ENCODE data around the gene DDR1. TPM values are rescaled to one million over a fixed set of nuclear protein-coding genes. Genes with fewer than 3 reads are reported as not detected.

DDR1 gene
- total RNA-seq, 1 experiment from 2014 or later = 108 TPM

DNA sequence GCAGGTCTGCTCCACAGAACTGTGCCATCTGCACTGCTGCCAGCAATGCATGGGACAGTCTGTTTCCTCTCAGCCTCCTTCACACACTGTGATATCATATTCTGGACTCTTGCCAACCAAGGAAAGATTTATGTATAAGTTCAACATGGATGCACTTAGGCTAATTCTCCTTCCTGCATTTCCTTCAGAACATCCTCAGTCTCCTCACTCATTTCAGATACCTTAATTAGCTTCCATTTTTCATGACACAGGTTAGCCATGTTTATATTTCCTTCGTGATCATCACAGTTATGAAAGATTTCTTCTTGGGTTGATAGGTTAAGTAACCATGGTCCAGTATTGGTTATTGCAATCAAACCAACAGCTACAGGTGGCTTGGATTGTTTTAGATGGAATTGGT is 46.4 kb upstream of the DDR1 start:
- Histone ChIP-seq H3K79me2 (ENCODE audit: low read length) (no peaks in the 10 kb centered on the region), H2AFZ (ENCODE audit: low read length) (no peak overlapping the region), H3K9ac (ENCODE audit: low read length) (no peak overlapping the region), H3K9me3 (ENCODE audit: low read length) (no peaks in the 10 kb centered on the region), H3K27ac (ENCODE audit: low read length) (no peak overlapping the region), H3K4me1 (ENCODE audit: insufficient read depth, low read length) (no peaks in the 10 kb centered on the region), H3F3A (ENCODE audit: low read length, unreplicated experiment) (no peaks in the 10 kb centered on the region), H3K27me3 (ENCODE audit: low read length) (no peaks in the 10 kb centered on the region), H4K20me1 (ENCODE audit: low read length) (no peaks in the 10 kb centered on the region), H3K36me3 (ENCODE audit: low read depth, low read length) (no peaks in the 10 kb centered on the region), H3K4me3 (ENCODE audit: low read length) (no peak overlapping the region), H3K4me2 (ENCODE audit: low read length) (no peak overlapping the region), H3K9me2 (replicated peaks; ENCODE audit: low read length) (no peaks in the 10 kb centered on the region)
- intact Hi-C loops (cut with micrococcal nuclease) = no loop called here
- no TSS peak for BruUV-seq (replicated peaks)
- DNase-seq = peak; percentile 32
- no peak for TF ChIP-seq EZH2phosphoT487 (IDR thresholded peaks at IDR 0.05; ENCODE audit: borderline replicate concordance, low read length)
- ChIA-PET POLR2A (ENCODE audit: unreplicated experiment) (no interaction called here), CTCF (no interaction called here)
- no peak for ATAC-seq

DNA sequence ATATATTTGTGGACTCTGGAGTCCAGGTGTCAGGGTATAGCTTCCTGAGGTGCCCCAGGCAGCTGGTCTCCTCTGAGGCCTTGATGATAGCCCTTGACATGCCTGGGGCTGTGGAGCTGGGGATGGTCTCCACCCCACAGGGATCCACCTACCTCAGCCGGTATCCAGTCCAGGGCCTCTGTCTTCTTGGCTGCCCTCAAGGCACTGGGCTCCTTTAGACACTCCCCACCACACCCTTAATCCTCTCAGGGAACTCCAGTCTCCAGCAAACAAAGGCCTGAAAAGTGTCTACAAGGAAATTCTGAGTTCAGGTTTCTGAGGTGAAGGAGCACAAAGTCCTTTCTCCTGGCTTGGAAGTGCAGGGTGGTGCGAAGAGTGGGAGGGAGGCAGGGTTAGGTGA is 44.6 kb upstream of the DDR1 start:
- H3K9me2 ChIP-seq (replicated peaks; ENCODE audit: low read length) = no peaks in the 10 kb centered on the region
- H3F3A ChIP-seq (ENCODE audit: low read length, unreplicated experiment) = no peaks in the 10 kb centered on the region
- BruUV-seq (replicated peaks) = no TSS peak
- no peaks in the 10 kb centered on the region for H3K27me3 ChIP-seq (ENCODE audit: low read length)
- H3K4me3 ChIP-seq (ENCODE audit: low read length) = no peak overlapping the region
- H3K4me2 ChIP-seq (ENCODE audit: low read length) = no peak overlapping the region
- POLR2A ChIA-PET (ENCODE audit: unreplicated experiment) = no interaction called here
- 0 out of 2 replicates have a peak overlapping the region, but pooled peaks have one; percentile 27 for H2AFZ ChIP-seq (ENCODE audit: low read length)
- ATAC-seq (0 out of 2 replicates have a peak, but pooled peaks have one; percentile 22), DNase-seq (no peak)
- CTCF ChIA-PET = no interaction called here
- no peak overlapping the region for H3K27ac ChIP-seq (ENCODE audit: low read length)
- TF ChIP-seq EZH2 (IDR thresholded peaks at IDR 0.05; ENCODE audit: low read length, unreplicated experiment) = no peak
- TF ChIP-seq, protein P1, sequence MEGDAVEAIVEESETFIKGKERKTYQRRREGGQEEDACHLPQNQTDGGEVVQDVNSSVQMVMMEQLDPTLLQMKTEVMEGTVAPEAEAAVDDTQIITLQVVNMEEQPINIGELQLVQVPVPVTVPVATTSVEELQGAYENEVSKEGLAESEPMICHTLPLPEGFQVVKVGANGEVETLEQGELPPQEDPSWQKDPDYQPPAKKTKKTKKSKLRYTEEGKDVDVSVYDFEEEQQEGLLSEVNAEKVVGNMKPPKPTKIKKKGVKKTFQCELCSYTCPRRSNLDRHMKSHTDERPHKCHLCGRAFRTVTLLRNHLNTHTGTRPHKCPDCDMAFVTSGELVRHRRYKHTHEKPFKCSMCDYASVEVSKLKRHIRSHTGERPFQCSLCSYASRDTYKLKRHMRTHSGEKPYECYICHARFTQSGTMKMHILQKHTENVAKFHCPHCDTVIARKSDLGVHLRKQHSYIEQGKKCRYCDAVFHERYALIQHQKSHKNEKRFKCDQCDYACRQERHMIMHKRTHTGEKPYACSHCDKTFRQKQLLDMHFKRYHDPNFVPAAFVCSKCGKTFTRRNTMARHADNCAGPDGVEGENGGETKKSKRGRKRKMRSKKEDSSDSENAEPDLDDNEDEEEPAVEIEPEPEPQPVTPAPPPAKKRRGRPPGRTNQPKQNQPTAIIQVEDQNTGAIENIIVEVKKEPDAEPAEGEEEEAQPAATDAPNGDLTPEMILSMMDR (conservative IDR thresholded peaks at IDR 0.05; ENCODE audit: low read depth, low read length) = no peak
- no peak for TF ChIP-seq EZH2phosphoT487 (IDR thresholded peaks at IDR 0.05; ENCODE audit: borderline replicate concordance, low read length)
- H3K36me3 ChIP-seq (ENCODE audit: low read depth, low read length) = no peaks in the 10 kb centered on the region
- H3K9me3 ChIP-seq (ENCODE audit: low read length) = no peaks in the 10 kb centered on the region
- no peaks in the 10 kb centered on the region for H3K4me1 ChIP-seq (ENCODE audit: insufficient read depth, low read length)
- intact Hi-C loops (cut with micrococcal nuclease) = no loop called here
- no peaks in the 10 kb centered on the region for H3K79me2 ChIP-seq (ENCODE audit: low read length)
- H4K20me1 ChIP-seq (ENCODE audit: low read length) = no peaks in the 10 kb centered on the region
- H3K9ac ChIP-seq (ENCODE audit: low read length) = no peak overlapping the region

DNA sequence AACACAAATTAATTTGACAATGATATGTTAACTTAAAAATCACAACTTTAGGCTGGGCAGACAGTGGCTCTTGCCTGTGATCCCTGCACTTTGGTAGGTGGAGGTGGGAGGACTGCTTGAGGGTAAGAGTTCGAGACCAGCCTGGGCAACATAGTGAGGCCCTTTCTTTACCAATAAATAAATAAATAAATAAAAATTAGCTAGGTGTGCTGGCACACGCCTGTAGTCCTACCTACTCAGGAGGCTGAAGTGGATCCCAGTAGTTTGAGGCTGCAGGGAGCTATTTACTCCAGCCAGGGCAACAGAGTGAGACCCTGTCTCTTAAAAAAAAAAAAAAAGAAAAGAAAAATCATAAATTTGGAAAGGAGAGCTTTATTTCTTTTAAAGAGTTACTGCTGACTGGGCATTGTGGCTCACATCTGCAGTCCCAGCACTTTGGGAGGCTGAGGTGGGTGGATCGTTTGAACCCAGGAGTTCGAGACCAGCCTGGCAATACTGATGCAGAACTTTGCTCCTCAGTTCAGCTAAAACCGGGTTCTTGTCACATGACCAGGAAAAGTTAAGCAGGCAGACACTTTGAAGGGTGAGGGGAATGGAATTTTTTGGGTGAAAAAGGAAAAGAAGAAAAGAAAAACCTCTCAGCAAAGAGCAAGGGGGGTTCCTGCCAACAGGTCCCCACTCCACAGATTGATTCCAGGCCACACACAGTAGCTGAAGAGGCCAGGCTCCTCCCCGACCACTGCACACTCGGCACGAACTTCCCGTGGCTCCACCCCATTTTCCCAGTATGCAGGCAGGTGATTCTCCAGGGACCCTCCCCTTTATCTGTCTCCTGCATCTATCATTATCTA is 44.0 kb upstream of the DDR1 start:
- CTCF ChIA-PET = no interaction called here

More for the DNA sequence above, 44.0 kb upstream of the DDR1 start:
- Histone ChIP-seq H3K4me1 (ENCODE audit: insufficient read depth, low read length) (no peaks in the 10 kb centered on the region), H3K9me3 (ENCODE audit: low read length) (no peaks in the 10 kb centered on the region), H3K4me3 (ENCODE audit: low read length) (no peak overlapping the region), H2AFZ (ENCODE audit: low read length) (0 out of 2 replicates have a peak overlapping the region, but pooled peaks have one; percentile 27), H3K9ac (ENCODE audit: low read length) (no peak overlapping the region), H3K27me3 (ENCODE audit: low read length) (no peaks in the 10 kb centered on the region), H3K9me2 (replicated peaks; ENCODE audit: low read length) (no peaks in the 10 kb centered on the region), H4K20me1 (ENCODE audit: low read length) (no peaks in the 10 kb centered on the region), H3K36me3 (ENCODE audit: low read depth, low read length) (no peaks in the 10 kb centered on the region), H3K27ac (ENCODE audit: low read length) (no peak overlapping the region), H3K4me2 (ENCODE audit: low read length) (no peak overlapping the region), H3F3A (ENCODE audit: low read length, unreplicated experiment) (no peaks in the 10 kb centered on the region), H3K79me2 (ENCODE audit: low read length) (no peaks in the 10 kb centered on the region)
- DNase-seq (no peak), ATAC-seq (no peak)
- POLR2A ChIA-PET (ENCODE audit: unreplicated experiment) = no interaction called here
- no TSS peak for BruUV-seq (replicated peaks)
- TF ChIP-seq EZH2 (IDR thresholded peaks at IDR 0.05; ENCODE audit: low read length, unreplicated experiment) (no peak), EZH2phosphoT487 (IDR thresholded peaks at IDR 0.05; ENCODE audit: borderline replicate concordance, low read length) (no peak)
- TF ChIP-seq, protein P1 (conservative IDR thresholded peaks at IDR 0.05; ENCODE audit: low read depth, low read length) = no peak
- intact Hi-C loops (cut with micrococcal nuclease) = no loop called here

All from PC-3 (cell line).